Measurements from ENCODE around the gene MAPK10. TPM values are rescaled to one million over a fixed set of nuclear protein-coding genes. Genes with fewer than 3 reads are reported as not detected.

MAPK10 gene
- total and polyA plus RNA-seq, 10 of the 15 experiments (the other 5 are each of a cell fraction or from before 2014, with no cell fraction given), result 1.1 to 4.2 (median 2.4) TPM

- intact Hi-C loops (cut with micrococcal nuclease; ENCODE audit: unreplicated experiment), result no loop called here
- Histone ChIP-seq H3K9me3 (replicated peaks; ENCODE audit: control insufficient read depth, insufficient read depth, low read length) (no peaks in the 10 kb centered on the region), H2AFZ (ENCODE audit: control insufficient read depth, low read depth, low read length) (no peak overlapping the region), H3K9ac (ENCODE audit: control insufficient read depth, insufficient read depth, low read length) (no peak overlapping the region), H3K4me1 (ENCODE audit: control insufficient read depth, insufficient read depth, low read length) (no peaks in the 10 kb centered on the region), H3K4me2 (ENCODE audit: control insufficient read depth, insufficient read depth) (no peak overlapping the region), H4K20me1 (ENCODE audit: control insufficient read depth, insufficient read depth) (no peaks in the 10 kb centered on the region), H3K79me2 (ENCODE audit: control insufficient read depth, insufficient read depth, low read length) (no peaks in the 10 kb centered on the region), H3K27ac (ENCODE audit: control insufficient read depth, insufficient read depth) (no peak overlapping the region), H3K4me3 (no peak overlapping the region), H3K27me3 (replicated peaks in 1 of 2; ENCODE audit: control insufficient read depth in 2 of 2, insufficient read depth in 2 of 2, low read length in 1 of 2) (no peaks in the 10 kb centered on the region), H3K36me3 (ENCODE audit: control insufficient read depth in 2 of 2, insufficient read depth in 2 of 2, low read length in 1 of 2) (no peaks in the 10 kb centered on the region)
- DNase-seq (ENCODE audit: low read depth, low spot score) (no peak), FAIRE-seq (no peak), ATAC-seq (no peak)
- ChIA-PET SMC1A (ENCODE audit: uncharacterized antibody, unreplicated experiment) (no interaction called here), CTCF (no interaction called here), POLR2A (no interaction called here), RAD21 (ENCODE audit: unreplicated experiment) (no interaction called here)
- no TSS peak for BruUV-seq (replicated peaks)
- WGBS (ENCODE audit: insufficient coverage, insufficient replicate concordance, low lambda C conversion rate, missing lambda C conversion rate), result 0% methylated on average over 1 of the region's 1 CpG
- in situ Hi-C loops (cut with MboI), result no loop called here
- TF ChIP-seq HDAC2 (IDR thresholded peaks at IDR 0.05) (no peak), SMAD5 (IDR thresholded peaks at IDR 0.05; ENCODE audit: low read depth) (no peak), ZSCAN29 (IDR thresholded peaks at IDR 0.05) (no peak), MEF2A (IDR thresholded peaks at IDR 0.05; ENCODE audit: insufficient read depth, low read depth, low read length) (no peak), E2F8 (IDR thresholded peaks at IDR 0.05; ENCODE audit: low read depth, partially characterized antibody) (no peak), RUNX3 (IDR thresholded peaks at IDR 0.05; ENCODE audit: low read length) (no peak)
These were observed 109.2 kb downstream of the MAPK10 start for GRCh38 chr4:86250619-86251018.

- ChIA-PET RAD21 (ENCODE audit: unreplicated experiment) (no interaction called here), SMC1A (ENCODE audit: uncharacterized antibody, unreplicated experiment) (no interaction called here), CTCF (no interaction called here), POLR2A (no interaction called here)
- no peaks in the 10 kb centered on the region for H3K27me3 ChIP-seq (replicated peaks in 1 of 2; ENCODE audit: control insufficient read depth in 2 of 2, insufficient read depth in 2 of 2, low read length in 1 of 2)
- no peaks in the 10 kb centered on the region for H4K20me1 ChIP-seq (ENCODE audit: control insufficient read depth, insufficient read depth)
- WGBS (ENCODE audit: insufficient coverage, insufficient replicate concordance, low lambda C conversion rate, missing lambda C conversion rate), result 0% methylated on average over 1 of the region's 1 CpG
- no peak overlapping the region for H3K9ac ChIP-seq (ENCODE audit: control insufficient read depth, insufficient read depth, low read length)
- FAIRE-seq, result no peak
- ATAC-seq, result no peak
- in situ Hi-C loops (cut with MboI) (no loop called here), intact Hi-C loops (cut with micrococcal nuclease; ENCODE audit: unreplicated experiment) (no loop called here)
- no TSS peak for BruUV-seq (replicated peaks)
- no peaks in the 10 kb centered on the region for H3K79me2 ChIP-seq (ENCODE audit: control insufficient read depth, insufficient read depth, low read length)
- H2AFZ ChIP-seq (ENCODE audit: control insufficient read depth, low read depth, low read length), result no peak overlapping the region
- no peaks in the 10 kb centered on the region for H3K36me3 ChIP-seq (ENCODE audit: control insufficient read depth in 2 of 2, insufficient read depth in 2 of 2, low read length in 1 of 2)
- no peak for DNase-seq (ENCODE audit: low read depth, low spot score)
- no peaks in the 10 kb centered on the region for H3K4me1 ChIP-seq (ENCODE audit: control insufficient read depth, insufficient read depth, low read length)
- no peak overlapping the region for H3K4me2 ChIP-seq (ENCODE audit: control insufficient read depth, insufficient read depth)
- H3K27ac ChIP-seq (ENCODE audit: control insufficient read depth, insufficient read depth), result no peak overlapping the region
- no peaks in the 10 kb centered on the region for H3K9me3 ChIP-seq (replicated peaks; ENCODE audit: control insufficient read depth, insufficient read depth, low read length)
- H3K4me3 ChIP-seq, result no peak overlapping the region
- no peak for TF ChIP-seq BACH1 (IDR thresholded peaks at IDR 0.05; ENCODE audit: borderline replicate concordance)
- TF ChIP-seq TBL1XR1 (IDR thresholded peaks at IDR 0.05; ENCODE audit: low read depth, low read length), result no peak
- TF ChIP-seq PAX5 (IDR thresholded peaks at IDR 0.05; ENCODE audit: borderline replicate concordance, low read depth, low read length), result no peak
- TF ChIP-seq PBX3 (IDR thresholded peaks at IDR 0.05; ENCODE audit: insufficient replicate concordance, low read depth, low read length), result no peak
- no peak for TF ChIP-seq NFIC (IDR thresholded peaks at IDR 0.05; ENCODE audit: low read depth, low read length)
- no peak for TF ChIP-seq ETV6 (conservative IDR thresholded peaks at IDR 0.05 in 1 of 2, IDR thresholded peaks at IDR 0.05 in 1 of 2; ENCODE audit: borderline replicate concordance in 1 of 2, low read depth in 1 of 2)
- TF ChIP-seq GABPA (IDR thresholded peaks at IDR 0.05; ENCODE audit: low read depth), result no peak
- TF ChIP-seq KAT2A (conservative IDR thresholded peaks at IDR 0.05; ENCODE audit: control insufficient read depth, low read depth, low read length), result no peak
- TF ChIP-seq TARDBP (IDR thresholded peaks at IDR 0.05; ENCODE audit: borderline replicate concordance), result no peak
- no peak for TF ChIP-seq RBBP5 (conservative IDR thresholded peaks at IDR 0.05)
- TF ChIP-seq CBX3 (IDR thresholded peaks at IDR 0.05; ENCODE audit: borderline replicate concordance, low read depth), result no peak
These were observed 109.8 kb downstream of the MAPK10 start for GRCh38 chr4:86250006-86250405.

All from GM12878 (cell line).